ENCODE results near the gene ABLIM1.
"Not testable (repeated sequence)": the region's sequence is repeated elsewhere in the genome, so short reads cannot be mapped to it uniquely, and the experiment has no call there.

The ABLIM1 gene

GRCh38 chr10:114658175-114658574, at the start of gene ABLIM1:
Gene ABLIM1, minus strand, starts transcription at chr10:114658275. Its CDS starts 75 bp downstream, at chr10:114658200.
- no peak for DNase-seq

GRCh38 chr10:114706458-114707055, 48.5 kb upstream of the ABLIM1 start:
- no peak for DNase-seq

- no peak for DNase-seq
Measured at GRCh38 chr10:114704679-114705078, 46.6 kb upstream of the ABLIM1 start.

GRCh38 chr10:114703377-114704107, 45.5 kb upstream of the ABLIM1 start:
- no peak for DNase-seq

- DNase-seq, result no peak
Measured at GRCh38 chr10:114698271-114699061, 40.4 kb upstream of the ABLIM1 start.

- DNase-seq, result no peak
Measured at GRCh38 chr10:114697061-114697598, 39.1 kb upstream of the ABLIM1 start.

GRCh38 chr10:114696301-114696700, 38.2 kb upstream of the ABLIM1 start:
- not testable (repeated sequence) for DNase-seq

GRCh38 chr10:114694752-114695151, 36.7 kb upstream of the ABLIM1 start:
- no peak for DNase-seq

- no peak for DNase-seq
Measured at GRCh38 chr10:114694062-114694461, 36.0 kb upstream of the ABLIM1 start.

- DNase-seq, result no peak
Measured at GRCh38 chr10:114691442-114691941, 33.4 kb upstream of the ABLIM1 start.

- DNase-seq, result no peak
Measured at GRCh38 chr10:114688786-114689185, 30.7 kb upstream of the ABLIM1 start.

GRCh38 chr10:114687459-114687858, 29.4 kb upstream of the ABLIM1 start:
- DNase-seq, result peak; percentile 5

GRCh38 chr10:114686013-114686412, 27.9 kb upstream of the ABLIM1 start:
- DNase-seq, result no peak

GRCh38 chr10:114685456-114685855, 27.4 kb upstream of the ABLIM1 start:
- no peak for DNase-seq

GRCh38 chr10:114684822-114685209, 26.7 kb upstream of the ABLIM1 start:
- DNase-seq, result no peak

GRCh38 chr10:114684084-114684821, 26.2 kb upstream of the ABLIM1 start:
- no peak for DNase-seq

GRCh38 chr10:114683593-114683992, 25.5 kb upstream of the ABLIM1 start:
- DNase-seq, result no peak

GRCh38 chr10:114683162-114683561, 25.1 kb upstream of the ABLIM1 start:
- no peak for DNase-seq

- DNase-seq, result no peak
Measured at GRCh38 chr10:114682532-114682931, 24.5 kb upstream of the ABLIM1 start.

- DNase-seq, result no peak
Measured at GRCh38 chr10:114682121-114682520, 24.0 kb upstream of the ABLIM1 start.

- DNase-seq, result no peak
Measured at GRCh38 chr10:114681542-114681941, 23.5 kb upstream of the ABLIM1 start.

- no peak for DNase-seq
Measured at GRCh38 chr10:114680543-114681117, 22.6 kb upstream of the ABLIM1 start.

All from NCI-H2227 treated with DMSO at 0.1 percent for 48 hours (cell line).